GM11168 (cell line): ENCODE data around the gene CDKL2.

Experiments used
- in situ Hi-C: fragments of 300-500 bp; cut with MboI; formaldehyde crosslinking; loops from one replicate; pipeline ENCODE4 v1.12.0; 2022; ENCODE audit warnings: low sequenced_read_pairs; ENCODE audit not compliant: unreplicated experiment

CDKL2 gene

GRCh38 chr4:75643651-75644050 is 13.3 kb upstream of the CDKL2 start:
- in situ Hi-C loops, result no loop called here

- in situ Hi-C loops, result no loop called here
Measured at GRCh38 chr4:75639124-75639695, 8.9 kb upstream of the CDKL2 start.

- in situ Hi-C loops, result no loop called here
Measured at GRCh38 chr4:75637827-75638226, 7.5 kb upstream of the CDKL2 start.

- in situ Hi-C loops, result no loop called here
Measured at GRCh38 chr4:75637176-75637575, 6.8 kb upstream of the CDKL2 start.

DNA sequence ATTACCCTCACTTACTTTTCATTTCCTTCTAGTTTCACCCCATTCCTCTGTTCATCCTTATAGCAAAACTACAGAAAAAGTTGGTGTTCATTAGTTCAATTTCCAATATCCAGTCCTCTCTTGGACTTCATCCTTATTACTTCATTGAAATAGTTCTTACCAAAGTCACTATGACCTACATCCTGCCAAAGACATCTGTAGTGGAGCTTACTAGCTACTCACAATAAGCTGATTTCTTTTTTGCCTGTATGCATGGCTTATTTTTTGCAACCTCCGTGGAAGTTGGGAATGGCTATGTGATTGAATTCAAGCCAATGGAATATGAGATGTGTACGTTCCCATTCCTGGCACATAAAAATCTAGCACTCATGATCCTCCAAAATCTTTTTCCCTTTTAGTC is 4.6 kb upstream of the CDKL2 start:
- in situ Hi-C loops, result no loop called here

DNA sequence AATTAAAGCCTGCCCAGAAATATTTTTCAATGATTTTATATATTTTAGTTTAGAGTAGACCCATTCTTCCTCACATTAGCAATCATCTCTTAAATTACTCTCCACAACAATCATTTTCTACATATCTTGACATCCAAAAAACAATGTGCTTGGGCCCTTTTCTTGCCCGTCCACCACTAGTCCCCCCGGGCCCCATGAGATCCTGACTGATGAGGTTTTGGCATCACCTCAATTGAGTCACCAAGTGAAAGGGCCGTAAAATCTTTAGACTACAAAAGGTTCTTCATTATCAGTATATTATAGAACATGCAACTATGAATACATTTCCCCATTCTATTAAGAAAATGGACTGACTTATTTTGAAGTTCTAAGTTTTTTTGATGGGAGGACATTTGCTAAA is 4.0 kb upstream of the CDKL2 start:
- in situ Hi-C loops, result no loop called here

GRCh38 chr4:75633846-75634245 is 3.5 kb upstream of the CDKL2 start:
- in situ Hi-C loops, result no loop called here

DNA sequence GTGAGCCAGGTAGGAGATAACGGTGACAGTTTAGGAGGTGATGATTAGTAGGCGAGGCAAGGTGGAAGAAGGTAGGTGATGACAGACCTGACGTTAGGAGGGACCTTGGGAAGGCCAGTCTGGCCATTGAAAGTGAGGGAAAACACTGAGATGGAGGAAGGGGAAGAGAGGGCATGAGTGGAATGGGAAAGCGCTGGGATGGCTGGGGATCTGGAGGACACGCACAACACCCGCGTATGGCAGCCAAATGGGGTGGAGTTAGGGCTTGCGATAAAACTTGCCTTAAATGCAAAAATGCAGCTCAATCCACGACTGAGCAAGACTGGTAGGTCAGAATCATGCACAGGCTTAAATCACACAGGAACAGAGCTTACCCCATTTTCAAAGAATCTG is 605 bp upstream of the CDKL2 start:
- in situ Hi-C loops, result no loop called here

- in situ Hi-C loops, result no loop called here
Measured at GRCh38 chr4:75629239-75629638, 1.1 kb downstream of the CDKL2 start.

GRCh38 chr4:75623026-75623425 is 7.3 kb downstream of the CDKL2 start:
- in situ Hi-C loops, result no loop called here

DNA sequence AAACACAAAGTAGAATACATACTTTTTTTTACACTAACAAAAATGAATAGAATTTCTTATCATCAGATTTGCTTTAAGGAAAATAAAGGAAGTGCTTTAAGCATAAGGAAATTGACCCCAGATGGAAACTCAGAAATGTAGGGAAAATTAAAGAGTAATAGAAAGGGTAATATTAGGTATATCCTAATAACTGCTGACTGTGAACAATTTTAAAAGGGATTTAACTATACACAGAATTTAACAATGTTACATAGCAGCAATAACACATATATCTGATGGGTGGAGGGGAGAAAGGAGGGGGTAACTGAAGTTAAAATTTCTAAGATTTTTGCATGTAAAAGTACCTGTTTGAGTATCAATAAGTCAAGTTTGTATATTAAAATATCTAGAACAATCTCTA is 8.6 kb downstream of the CDKL2 start:
- in situ Hi-C loops, result no loop called here

DNA sequence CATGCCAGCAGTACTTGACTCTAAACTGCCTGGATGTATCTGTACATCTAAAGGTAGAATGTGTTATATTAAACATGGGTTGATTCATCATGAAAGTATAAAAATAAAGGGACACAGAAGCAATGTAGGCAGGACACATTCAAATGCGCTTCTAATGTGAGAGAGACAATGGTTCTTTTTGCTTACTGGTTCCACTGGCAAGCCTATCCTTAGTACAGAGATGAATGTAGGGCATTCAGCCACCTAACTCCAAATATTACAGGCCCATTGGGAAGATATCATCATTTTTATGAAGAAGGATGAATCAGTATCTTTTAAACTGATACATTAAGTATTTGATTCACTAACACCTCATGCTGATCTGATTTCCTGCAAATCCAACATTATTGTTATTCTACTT is 18.0 kb downstream of the CDKL2 start:
- in situ Hi-C loops, result no loop called here

- in situ Hi-C loops, result no loop called here
Measured at GRCh38 chr4:75605928-75606327, 24.4 kb downstream of the CDKL2 start.

DNA sequence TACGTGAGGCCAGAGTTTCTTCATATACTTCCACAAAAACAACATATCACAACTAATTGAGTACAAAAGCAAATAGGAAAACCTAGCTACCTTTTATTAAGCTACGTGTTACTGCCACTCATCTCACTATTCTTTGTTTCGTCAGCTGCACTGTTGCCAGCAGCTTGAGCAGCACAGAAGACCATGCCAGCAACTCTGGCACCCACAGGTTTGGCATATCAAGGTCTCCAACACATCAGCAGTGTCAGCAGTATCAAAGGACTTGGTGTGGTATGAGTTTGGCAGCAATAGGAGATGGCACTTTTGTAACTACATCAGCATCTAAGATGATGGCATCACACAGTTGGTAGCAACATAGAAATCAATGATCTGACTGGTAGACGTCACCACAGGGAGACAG is 30.7 kb downstream of the CDKL2 start:
- in situ Hi-C loops, result no loop called here

- in situ Hi-C loops, result no loop called here
Measured at GRCh38 chr4:75598390-75598789, 31.9 kb downstream of the CDKL2 start.

DNA sequence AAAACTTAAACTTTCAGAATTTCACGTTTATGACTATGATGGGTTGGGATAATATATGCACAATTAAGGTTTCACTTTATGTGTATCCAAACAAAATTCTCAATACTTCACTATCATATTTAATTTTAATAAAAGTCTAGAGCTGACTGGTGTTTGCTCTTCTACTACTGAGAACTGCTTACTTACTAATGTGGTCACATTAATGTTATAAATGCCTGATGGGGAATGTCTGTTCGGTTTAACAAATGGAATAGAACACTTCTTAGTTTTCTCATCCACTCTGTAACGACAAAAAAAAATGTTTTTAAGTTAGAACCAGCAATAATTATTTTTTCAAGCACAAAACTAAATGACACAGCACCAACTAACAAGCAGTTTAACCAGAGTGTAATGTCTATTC is 34.3 kb downstream of the CDKL2 start:
- in situ Hi-C loops, result no loop called here

- in situ Hi-C loops, result no loop called here
Measured at GRCh38 chr4:75593393-75593792, 36.9 kb downstream of the CDKL2 start.

GRCh38 chr4:75584067-75584466 is 46.3 kb downstream of the CDKL2 start:
- in situ Hi-C loops, result no loop called here

GRCh38 chr4:75567725-75568124 is 62.6 kb downstream of the CDKL2 start:
- in situ Hi-C loops, result no loop called here

GRCh38 chr4:75566911-75567310 is 63.4 kb downstream of the CDKL2 start:
- in situ Hi-C loops, result no loop called here

DNA sequence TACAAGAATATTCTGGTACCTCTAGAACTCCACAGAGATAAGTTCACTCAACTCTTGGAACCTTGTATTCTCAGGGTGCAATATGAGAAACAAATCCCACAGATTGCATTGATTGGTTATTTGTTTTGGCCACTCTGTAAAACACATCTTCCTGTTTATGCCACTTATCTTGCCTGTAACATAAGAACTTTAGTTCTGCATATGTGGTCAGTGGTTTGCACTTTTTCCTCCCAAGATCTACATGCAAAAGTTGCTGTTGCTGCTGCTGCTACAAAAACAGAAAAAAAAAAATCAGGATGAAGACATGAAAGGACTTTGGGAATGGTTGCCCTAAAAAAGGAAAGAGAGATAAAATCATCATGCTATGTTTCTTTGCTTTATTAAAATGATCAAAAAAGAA is 64.8 kb downstream of the CDKL2 start:
- in situ Hi-C loops, result no loop called here

DNA sequence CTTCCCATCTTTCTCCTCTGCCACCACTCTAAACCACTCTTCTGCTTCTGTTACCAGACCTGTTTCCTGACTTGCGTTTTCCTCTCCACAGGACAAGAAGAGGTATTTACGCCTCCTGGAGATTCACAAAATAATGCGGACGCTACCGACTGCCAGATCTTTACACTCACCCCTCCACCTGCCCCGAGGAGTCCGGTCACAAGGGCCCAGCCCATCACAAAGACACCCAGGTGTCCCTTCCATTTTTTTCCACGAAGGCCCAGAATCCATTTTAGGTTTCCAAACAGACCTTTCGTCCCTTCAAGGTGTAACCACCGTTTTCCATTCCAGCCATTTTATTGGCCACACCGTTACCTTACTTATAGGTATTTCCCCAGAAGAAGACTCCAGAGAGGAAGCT is 66.3 kb downstream of the CDKL2 start:
- in situ Hi-C loops, result no loop called here

DNA sequence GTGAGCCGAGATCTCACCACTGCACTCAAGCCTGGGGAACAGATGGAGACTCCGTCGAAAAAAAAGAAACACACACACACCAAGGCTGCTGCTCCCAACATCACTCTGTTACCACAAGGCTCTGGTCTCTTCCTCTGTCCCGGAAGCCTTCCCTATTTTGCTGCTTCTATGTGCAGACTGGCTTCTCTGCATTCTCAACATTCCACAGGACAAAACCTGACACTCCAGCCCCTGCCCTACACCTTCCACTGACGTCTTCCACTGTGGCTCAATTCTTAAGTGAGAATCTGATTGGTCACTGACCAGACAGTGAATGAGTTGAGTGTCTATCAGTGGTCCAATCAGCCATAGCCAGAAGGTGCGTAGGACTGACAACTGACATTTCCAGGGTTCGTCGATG is 68.5 kb downstream of the CDKL2 start:
- in situ Hi-C loops, result no loop called here
